ENCODE data around the gene TUBB8.
"Not testable (repeated sequence)": the region's sequence is repeated elsewhere in the genome, so short reads cannot be mapped to it uniquely, and the experiment has no call there.

Gene TUBB8

GRCh38 chr10:88253-88652 lies 39.2 kb upstream of the TUBB8 start:
- no peak for TF ChIP-seq POLR2AphosphoS5 (IDR thresholded peaks at IDR 0.05; ENCODE audit: borderline replicate concordance, low read depth, low read length)
- H3K27ac ChIP-seq: no peak overlapping the region
- no peak for DNase-seq (ENCODE audit: low read depth, low spot score)
- H3K9me3 ChIP-seq (ENCODE audit: low read depth, low read length): no peaks in the 10 kb centered on the region
- H3K4me3 ChIP-seq: no peak overlapping the region
- no peaks in the 10 kb centered on the region for H3K36me3 ChIP-seq (ENCODE audit: insufficient read depth, low read length)
- H3K9ac ChIP-seq (ENCODE audit: insufficient read length): no peak overlapping the region

DNA sequence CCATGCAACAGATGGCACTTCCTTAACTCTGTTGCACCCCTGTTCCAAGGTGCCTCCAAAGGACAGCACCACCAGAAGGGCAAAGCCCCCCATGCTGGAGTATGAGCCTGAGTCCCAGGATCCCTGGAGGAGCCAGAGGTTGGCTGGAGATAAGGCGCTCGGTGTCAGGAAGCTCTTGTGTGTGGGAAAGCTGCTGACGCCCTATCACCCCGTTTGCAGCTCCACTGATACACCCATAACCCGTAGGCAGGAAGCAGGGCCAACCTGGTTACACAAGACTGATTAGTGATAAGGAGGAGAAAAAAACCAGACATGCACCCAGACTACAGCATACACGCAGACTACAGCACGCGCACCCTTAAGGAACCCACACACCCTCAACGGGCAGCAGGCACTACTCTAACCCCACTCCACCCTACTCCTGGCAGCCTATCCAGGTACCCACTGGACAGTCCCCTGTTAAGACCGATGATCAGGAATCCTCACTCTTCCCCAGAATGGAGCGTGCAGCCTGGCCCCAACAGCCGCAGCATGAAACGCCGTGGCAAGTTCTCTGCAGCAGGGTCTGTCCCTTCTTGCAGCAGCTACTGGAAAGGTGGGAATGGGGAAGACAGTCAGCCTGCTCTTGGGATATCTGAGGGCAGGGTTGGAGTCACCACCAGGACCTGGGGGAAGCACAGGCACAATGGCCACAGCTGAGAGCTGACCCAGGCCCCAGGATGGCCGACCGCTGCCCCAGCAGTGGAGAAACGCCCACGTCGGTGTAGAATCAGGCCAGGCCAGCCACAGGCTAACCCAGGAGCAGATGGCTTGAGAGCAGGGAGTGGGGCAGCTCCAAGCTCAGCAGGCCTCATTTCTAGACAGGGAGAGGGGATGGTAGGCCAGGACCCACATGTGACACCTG lies 38.3 kb upstream of the TUBB8 start:
- no peaks in the 10 kb centered on the region for H3K36me3 ChIP-seq (ENCODE audit: insufficient read depth, low read length)
- TF ChIP-seq POLR2AphosphoS5 (IDR thresholded peaks at IDR 0.05; ENCODE audit: borderline replicate concordance, low read depth, low read length): no peak
- no peak for TF ChIP-seq FOXP2 (optimal IDR thresholded peaks at IDR 0.05; ENCODE audit: control extremely low read depth, extremely low read length, insufficient read depth)
- no peak for TF ChIP-seq EZH2 (IDR thresholded peaks at IDR 0.05)
- H3K9me3 ChIP-seq (ENCODE audit: low read depth, low read length): no peaks in the 10 kb centered on the region
- H3K4me3 ChIP-seq: no peak overlapping the region
- H3K9ac ChIP-seq (ENCODE audit: insufficient read length): no peak overlapping the region
- DNase-seq (ENCODE audit: low read depth, low spot score): no peak
- no peak overlapping the region for H3K27ac ChIP-seq

- no peak overlapping the region for H3K9ac ChIP-seq (ENCODE audit: insufficient read length)
- no peak overlapping the region for H3K27ac ChIP-seq
- TF ChIP-seq EZH2 (IDR thresholded peaks at IDR 0.05) (no peak), POLR2AphosphoS5 (IDR thresholded peaks at IDR 0.05; ENCODE audit: borderline replicate concordance, low read depth, low read length) (no peak), FOXP2 (optimal IDR thresholded peaks at IDR 0.05; ENCODE audit: control extremely low read depth, extremely low read length, insufficient read depth) (no peak)
- no peak overlapping the region for H3K4me3 ChIP-seq
- no peak for DNase-seq (ENCODE audit: low read depth, low spot score)
- no peaks in the 10 kb centered on the region for H3K9me3 ChIP-seq (ENCODE audit: low read depth, low read length)
- no peaks in the 10 kb centered on the region for H3K36me3 ChIP-seq (ENCODE audit: insufficient read depth, low read length)
Observed at GRCh38 chr10:86031-86430, 36.9 kb upstream of the TUBB8 start.

DNA sequence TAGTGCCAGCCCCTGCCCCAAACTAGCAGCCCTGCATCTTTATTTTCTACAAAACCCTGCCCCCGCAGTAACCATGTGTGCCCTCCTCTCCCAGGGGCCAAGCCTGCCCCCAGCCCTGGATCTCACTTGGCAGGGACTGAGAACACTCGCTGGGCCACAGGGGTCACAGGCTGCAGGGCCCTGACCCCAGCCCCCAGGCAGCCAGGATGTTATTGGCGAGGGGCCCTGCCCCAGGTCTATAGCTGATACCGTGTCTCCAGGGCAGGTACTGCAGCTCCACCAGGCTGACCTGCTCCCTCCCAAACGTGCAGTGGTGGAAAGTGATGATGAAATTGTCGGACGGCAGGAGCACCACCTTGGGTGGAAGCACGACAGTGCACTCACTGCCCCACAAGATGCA lies 35.9 kb upstream of the TUBB8 start:
- no peak overlapping the region for H3K4me3 ChIP-seq
- TF ChIP-seq POLR2AphosphoS5 (IDR thresholded peaks at IDR 0.05; ENCODE audit: borderline replicate concordance, low read depth, low read length) (no peak), FOXP2 (optimal IDR thresholded peaks at IDR 0.05; ENCODE audit: control extremely low read depth, extremely low read length, insufficient read depth) (no peak), EZH2 (IDR thresholded peaks at IDR 0.05) (no peak)
- DNase-seq (ENCODE audit: low read depth, low spot score): no peak

GRCh38 chr10:83930-84530 lies 34.9 kb upstream of the TUBB8 start:
- no peak overlapping the region for H3K4me3 ChIP-seq
- H3K9ac ChIP-seq (ENCODE audit: insufficient read length): no peak overlapping the region
- H3K27ac ChIP-seq: no peak overlapping the region
- no peaks in the 10 kb centered on the region for H3K9me3 ChIP-seq (ENCODE audit: low read depth, low read length)
- no peak for DNase-seq (ENCODE audit: low read depth, low spot score)
- TF ChIP-seq EZH2 (IDR thresholded peaks at IDR 0.05): no peak
- no peak for TF ChIP-seq FOXP2 (optimal IDR thresholded peaks at IDR 0.05; ENCODE audit: control extremely low read depth, extremely low read length, insufficient read depth)
- no peak for TF ChIP-seq POLR2AphosphoS5 (IDR thresholded peaks at IDR 0.05; ENCODE audit: borderline replicate concordance, low read depth, low read length)
- H3K36me3 ChIP-seq (ENCODE audit: insufficient read depth, low read length): no peaks in the 10 kb centered on the region

More for the DNA sequence above, 35.9 kb upstream of the TUBB8 start:
- no peak overlapping the region for H3K27ac ChIP-seq
- no peaks in the 10 kb centered on the region for H3K36me3 ChIP-seq (ENCODE audit: insufficient read depth, low read length)
- H3K9ac ChIP-seq (ENCODE audit: insufficient read length): no peak overlapping the region
- no peaks in the 10 kb centered on the region for H3K9me3 ChIP-seq (ENCODE audit: low read depth, low read length)

DNA sequence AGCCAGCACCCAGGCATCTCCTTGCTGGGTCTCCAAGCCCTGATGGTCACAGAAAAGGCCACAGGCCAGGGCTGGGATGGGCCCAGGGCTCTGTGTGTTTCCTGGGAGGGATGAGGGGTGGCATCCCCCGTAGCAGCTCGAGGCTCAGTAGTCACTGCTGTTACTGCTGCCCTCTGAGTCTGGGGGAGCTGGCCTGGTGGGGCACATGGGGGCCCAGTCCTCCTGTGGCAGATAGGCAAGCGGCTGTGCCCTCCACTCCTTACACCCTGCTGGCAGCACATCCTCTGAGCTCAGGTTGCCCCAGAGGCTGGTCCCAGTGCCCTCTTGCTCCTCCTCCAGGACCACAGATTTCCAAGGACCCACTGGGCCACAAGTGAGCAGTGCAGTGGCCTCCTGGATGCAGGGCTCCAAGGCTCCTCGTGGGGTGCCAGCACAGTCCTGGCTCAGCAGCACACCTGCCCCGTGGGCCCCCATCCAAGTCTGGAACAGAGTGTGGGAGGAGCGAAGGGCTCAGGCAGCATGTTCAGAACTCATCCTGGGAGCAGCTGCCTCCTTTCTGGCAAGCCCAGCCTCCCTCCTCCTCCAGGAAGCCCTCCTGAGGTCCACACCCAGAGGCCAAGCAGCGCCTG lies 31.5 kb upstream of the TUBB8 start:
- TF ChIP-seq EZH2 (IDR thresholded peaks at IDR 0.05) (no peak), FOXP2 (optimal IDR thresholded peaks at IDR 0.05; ENCODE audit: control extremely low read depth, extremely low read length, insufficient read depth) (no peak)
- no peaks in the 10 kb centered on the region for H3K36me3 ChIP-seq (ENCODE audit: insufficient read depth, low read length)
- no peak overlapping the region for H3K9ac ChIP-seq (ENCODE audit: insufficient read length)
- H3K4me3 ChIP-seq: no peak overlapping the region
- no peak for DNase-seq (ENCODE audit: low read depth, low spot score)
- H3K9me3 ChIP-seq (ENCODE audit: low read depth, low read length): no peaks in the 10 kb centered on the region
- no peak overlapping the region for H3K27ac ChIP-seq

- no peak for TF ChIP-seq FOXP2 (optimal IDR thresholded peaks at IDR 0.05; ENCODE audit: control extremely low read depth, extremely low read length, insufficient read depth)
- TF ChIP-seq POLR2AphosphoS5 (IDR thresholded peaks at IDR 0.05; ENCODE audit: borderline replicate concordance, low read depth, low read length): no peak
- TF ChIP-seq EZH2 (IDR thresholded peaks at IDR 0.05): no peak
- Histone ChIP-seq H3K36me3 (ENCODE audit: insufficient read depth, low read length) (no peaks in the 10 kb centered on the region), H3K9ac (ENCODE audit: insufficient read length) (no peak overlapping the region), H3K4me3 (no peak overlapping the region), H3K9me3 (ENCODE audit: low read depth, low read length) (no peaks in the 10 kb centered on the region), H3K27ac (no peak overlapping the region)
- DNase-seq (ENCODE audit: low read depth, low spot score): no peak
Observed at GRCh38 chr10:79532-80215, 30.6 kb upstream of the TUBB8 start.

DNA sequence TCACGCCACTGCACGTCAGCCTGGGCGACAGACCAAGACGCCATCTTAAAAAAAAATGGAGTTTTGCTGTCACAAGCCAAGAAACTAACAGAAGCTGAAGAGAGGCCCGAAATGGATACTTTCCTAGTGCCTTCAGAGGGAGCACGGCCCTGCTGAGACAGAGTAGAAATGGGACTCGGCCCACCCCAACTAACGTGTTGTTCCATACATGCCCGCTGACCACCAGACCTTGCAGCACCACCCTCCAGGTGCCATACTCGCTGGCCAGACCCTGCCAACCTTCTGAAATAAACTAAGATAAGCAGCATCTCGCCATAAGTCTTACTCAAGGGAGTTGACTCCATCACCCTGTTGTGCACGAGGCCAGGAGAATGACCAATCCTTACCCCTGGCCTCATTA lies 29.5 kb upstream of the TUBB8 start:
- H3K4me3 ChIP-seq: no peak overlapping the region
- H3K36me3 ChIP-seq (ENCODE audit: insufficient read depth, low read length): no peaks in the 10 kb centered on the region
- no peak for DNase-seq (ENCODE audit: low read depth, low spot score)
- no peak overlapping the region for H3K27ac ChIP-seq
- no peak for TF ChIP-seq POLR2AphosphoS5 (IDR thresholded peaks at IDR 0.05; ENCODE audit: borderline replicate concordance, low read depth, low read length)
- H3K9ac ChIP-seq (ENCODE audit: insufficient read length): no peak overlapping the region
- H3K9me3 ChIP-seq (ENCODE audit: low read depth, low read length): no peaks in the 10 kb centered on the region

- not testable (repeated sequence) for H3K36me3 ChIP-seq (ENCODE audit: insufficient read depth, low read length); H3K27ac ChIP-seq; H3K9ac ChIP-seq (ENCODE audit: insufficient read length); DNase-seq (ENCODE audit: low read depth, low spot score); H3K9me3 ChIP-seq (ENCODE audit: low read depth, low read length)
- H3K4me3 ChIP-seq: peak overlapping the region; percentile 76
Observed at GRCh38 chr10:74266-74621, 25.1 kb upstream of the TUBB8 start.

DNA sequence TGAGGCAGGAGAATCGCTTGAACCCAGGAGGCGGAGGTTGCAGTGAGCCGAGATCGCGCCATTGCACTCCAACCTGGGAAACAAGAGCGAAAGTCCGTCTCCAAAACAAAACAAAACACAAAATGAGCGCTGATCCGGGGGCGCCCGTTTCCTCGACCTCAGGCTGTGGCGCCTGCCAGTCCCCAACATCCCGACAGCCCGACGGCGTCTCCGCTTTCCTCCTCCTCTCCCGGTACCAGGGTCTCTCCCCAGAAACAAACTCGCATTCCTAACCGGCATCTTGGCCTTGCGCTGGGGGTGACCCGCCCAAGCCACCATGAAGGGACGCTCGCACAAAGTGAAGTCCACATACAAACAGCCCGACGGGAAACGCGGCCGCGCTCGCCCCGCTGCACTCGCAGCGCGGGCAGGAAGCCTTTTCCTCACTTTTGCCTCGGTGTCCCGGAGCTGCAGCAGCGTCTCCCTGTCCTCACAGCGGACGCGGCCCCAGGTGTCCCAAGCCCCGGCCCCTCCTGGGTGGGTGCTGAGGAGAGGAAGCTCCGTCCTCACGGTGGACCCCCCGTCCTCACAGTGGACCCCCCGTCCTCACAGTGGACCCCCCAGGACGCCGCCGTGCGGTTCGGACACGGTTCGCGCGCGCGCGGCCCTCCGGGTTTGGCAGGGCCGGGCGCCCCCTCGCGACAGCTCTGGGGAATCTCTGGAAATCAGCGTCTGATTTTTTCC lies 24.6 kb upstream of the TUBB8 start:
- not testable (repeated sequence) for DNase-seq (ENCODE audit: low read depth, low spot score); H3K9ac ChIP-seq (ENCODE audit: insufficient read length)

DNA sequence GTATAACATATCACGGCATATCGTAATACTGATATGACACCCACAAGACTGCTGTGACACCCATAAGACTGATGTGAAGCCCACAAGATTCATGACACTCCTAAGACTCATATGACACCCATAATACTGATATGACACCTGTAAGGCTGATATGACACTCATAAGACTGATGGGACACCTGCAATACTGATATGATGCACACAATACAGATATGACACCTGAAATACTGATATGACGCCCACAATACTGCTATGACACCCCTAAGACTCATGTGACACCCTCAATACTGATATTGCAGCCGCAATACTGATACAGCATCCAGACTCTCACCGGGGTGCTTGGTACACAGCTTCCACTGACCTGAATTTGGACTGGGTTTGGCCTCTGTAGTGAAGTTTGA lies 19.1 kb upstream of the TUBB8 start:
- not testable (repeated sequence) for H3K9ac ChIP-seq (ENCODE audit: insufficient read length); H3K36me3 ChIP-seq (ENCODE audit: insufficient read depth, low read length); H3K4me3 ChIP-seq; H3K9me3 ChIP-seq (ENCODE audit: low read depth, low read length); H3K27ac ChIP-seq; DNase-seq (ENCODE audit: low read depth, low spot score)

More for the DNA sequence above, 24.6 kb upstream of the TUBB8 start:
- not testable (repeated sequence) for H3K36me3 ChIP-seq (ENCODE audit: insufficient read depth, low read length); H3K27ac ChIP-seq; H3K9me3 ChIP-seq (ENCODE audit: low read depth, low read length)
- peak overlapping the region; percentile 76 for H3K4me3 ChIP-seq
